ENCODE results near the gene KIF26A.

Gene KIF26A
- 0 to 0.71 (median 0.31) reads per million in 4 donors for total RNA-seq

DNA sequence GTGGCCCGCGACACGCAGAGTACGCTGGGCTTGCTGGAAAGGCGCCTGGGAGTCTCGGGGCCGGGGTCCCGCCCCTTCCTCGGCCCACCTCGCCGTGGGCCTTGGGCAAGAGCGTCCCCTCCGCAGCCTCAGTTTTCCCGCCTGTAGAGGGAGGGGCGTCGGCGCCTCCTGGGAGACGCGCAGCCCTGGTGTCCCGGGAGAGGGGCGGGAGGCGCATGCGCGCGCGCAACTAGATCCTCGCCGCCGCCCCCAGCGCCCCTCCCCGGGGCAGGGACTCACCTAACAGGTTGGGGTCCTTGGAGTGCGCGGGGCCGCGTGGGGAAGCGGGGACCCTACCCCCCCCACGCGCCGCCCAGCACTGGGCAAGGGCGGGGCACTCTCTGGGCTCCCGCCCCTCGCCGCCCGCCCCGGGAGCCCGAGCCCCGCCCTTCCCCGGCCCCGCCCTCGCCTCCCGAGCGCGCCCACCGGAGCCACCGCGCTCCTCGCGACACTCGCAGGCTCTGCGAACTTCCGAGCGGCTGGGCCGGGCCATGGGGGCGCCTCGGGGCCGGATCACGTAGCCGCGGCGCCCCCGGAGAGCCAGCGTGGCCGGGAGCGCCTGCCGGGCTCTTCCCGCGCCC lies at the start of gene KIF26A:
KIF26A (plus strand) TSS at position 490 of the 620 bp plus-strand sequence. CDS start 136 bp downstream, outside the sequence.
- peak in 2 of 5 donors; percentile 8 to 9 for DNase-seq

DNA sequence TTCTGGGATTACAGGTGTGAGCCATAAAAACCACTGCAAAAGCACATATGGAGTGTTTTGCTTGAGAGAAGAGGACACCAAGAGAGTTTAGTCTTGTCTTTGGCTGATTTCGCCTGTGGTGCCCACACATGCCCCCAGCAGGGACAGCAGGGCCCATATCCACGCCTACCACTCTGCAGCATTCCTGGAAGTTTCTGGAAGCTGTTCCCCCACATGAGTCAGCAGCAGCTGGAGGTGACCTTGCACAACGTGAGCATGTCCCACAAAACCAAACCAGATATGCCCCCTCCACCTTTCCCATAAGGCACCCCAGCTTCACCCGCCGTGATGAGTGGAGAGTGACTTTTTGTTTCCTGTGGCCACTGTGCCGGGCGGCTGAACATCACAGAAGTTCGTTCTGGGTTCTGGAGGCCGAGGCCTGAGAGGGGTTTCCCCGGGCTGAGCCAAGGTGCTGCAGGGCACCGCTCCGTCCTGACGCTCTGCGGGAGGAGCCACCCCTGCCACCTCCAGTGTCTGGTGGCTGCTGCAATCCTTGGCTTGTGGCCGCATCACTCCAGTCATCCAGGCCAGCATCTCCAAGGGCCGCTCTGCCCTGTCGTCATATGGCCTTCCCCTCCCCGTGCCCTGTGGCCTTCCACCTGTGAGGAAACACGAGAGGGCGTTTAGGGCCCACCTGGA lies 48.2 kb upstream of the KIF26A start:
- DNase-seq, result no peak

DNA sequence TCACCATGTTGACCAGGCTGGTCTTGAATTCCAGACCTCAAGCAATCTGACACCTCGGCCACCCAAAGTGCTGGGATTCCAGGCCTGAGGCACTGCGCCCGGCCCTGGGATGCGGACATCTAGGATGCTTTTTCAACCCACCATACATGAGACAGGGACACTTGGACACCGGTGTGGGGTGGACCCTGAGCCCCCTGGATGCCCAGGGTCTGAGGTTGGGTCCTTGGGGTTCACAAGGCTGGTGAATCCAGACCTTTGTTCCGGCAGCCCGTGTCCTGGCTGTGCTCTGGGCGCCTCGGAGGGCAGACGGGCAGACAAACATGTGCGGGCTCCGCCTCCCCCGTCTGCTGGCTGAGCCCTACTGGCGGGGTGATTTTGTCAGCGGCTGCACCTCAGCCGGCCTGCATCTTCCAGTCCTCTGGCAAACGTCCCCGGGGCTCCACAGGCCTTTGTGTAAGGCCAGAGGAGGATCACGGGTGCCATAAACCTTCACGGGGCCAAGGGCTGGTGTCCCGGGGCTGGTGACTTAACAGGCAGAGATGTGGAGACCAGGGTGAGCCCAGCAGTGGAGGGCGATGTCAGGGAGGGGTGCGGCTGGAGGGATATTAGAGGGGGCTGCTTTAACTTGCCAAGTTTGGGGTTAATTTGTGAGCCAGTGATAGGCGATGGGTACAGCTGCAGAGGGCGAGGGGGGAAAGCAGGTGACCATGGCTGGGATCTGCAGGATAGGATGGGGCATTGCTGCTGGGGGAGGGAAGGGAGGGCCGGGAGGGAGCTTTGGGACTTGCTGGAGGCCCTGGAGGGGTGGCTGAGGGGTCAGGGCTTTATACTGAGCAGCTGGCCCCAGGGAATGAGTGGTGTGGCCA lies 47.1 kb upstream of the KIF26A start:
- peak in 1 of 5 donors; percentile 4 for DNase-seq

DNA sequence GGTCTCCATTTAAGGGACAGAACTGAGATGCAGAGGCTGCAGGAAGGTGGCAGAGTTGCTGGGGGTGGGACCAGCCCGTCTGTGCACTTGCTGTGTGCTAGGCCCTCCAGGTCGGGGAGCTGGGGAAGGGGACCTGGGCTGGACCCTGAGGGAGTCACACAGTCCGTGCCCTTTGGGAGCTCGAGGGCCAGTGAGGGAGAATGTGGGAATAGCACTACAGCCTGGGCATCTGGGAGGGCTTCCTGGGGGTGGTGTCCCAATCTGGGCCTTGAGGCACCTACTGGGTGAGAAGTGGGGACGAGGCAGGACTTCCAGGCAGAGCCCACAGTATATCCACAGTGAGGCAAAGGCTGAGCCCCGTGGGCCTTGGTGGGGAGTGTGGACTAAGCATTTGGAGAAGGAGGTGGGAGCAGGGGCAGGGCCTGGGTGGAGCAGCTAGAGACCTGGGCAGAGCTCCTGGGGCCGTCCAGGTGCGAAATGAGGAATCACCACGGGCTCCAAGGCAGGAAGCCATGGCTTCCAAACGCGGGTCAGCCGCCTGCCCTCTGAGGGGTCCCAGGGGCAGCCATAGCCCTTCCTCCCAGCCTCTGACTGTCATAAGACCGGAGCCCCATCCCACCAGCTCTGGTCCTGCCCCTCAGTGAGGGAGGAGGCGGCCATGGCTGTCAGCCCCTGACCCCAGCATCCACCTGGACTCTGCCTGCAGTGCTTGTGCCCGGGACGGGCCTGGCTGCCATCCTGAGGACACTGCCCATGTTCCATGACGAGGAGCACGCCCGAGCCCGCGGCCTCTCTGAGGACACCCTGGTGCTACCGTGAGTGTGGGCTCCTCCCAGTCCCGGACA lies 46.2 kb upstream of the KIF26A start:
- DNase-seq, result peak in 1 of 5 donors; percentile 4

DNA sequence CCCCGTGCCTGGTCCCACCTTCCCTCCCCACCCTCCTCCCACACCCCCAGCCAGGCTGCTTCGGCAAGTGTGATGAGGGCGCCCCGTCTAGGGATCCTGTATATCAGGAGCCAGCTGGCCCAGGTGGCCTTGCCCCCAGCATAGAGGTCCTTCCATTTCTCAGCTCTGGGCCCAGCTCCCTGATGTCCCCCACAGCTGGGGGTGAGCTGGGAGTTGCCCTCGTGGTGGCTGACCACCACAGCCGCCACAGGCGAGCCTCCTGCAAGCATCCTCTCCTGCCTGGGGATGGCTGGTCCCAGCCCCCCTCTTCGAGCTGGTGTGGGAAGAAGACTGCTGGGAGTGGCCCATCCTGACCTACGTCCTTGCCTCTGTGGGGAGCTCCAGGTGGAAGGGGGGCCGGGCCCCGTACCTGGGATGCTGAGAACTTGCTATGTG lies 45.4 kb upstream of the KIF26A start:
- DNase-seq, result peak in 1 of 5 donors; percentile 6

DNA sequence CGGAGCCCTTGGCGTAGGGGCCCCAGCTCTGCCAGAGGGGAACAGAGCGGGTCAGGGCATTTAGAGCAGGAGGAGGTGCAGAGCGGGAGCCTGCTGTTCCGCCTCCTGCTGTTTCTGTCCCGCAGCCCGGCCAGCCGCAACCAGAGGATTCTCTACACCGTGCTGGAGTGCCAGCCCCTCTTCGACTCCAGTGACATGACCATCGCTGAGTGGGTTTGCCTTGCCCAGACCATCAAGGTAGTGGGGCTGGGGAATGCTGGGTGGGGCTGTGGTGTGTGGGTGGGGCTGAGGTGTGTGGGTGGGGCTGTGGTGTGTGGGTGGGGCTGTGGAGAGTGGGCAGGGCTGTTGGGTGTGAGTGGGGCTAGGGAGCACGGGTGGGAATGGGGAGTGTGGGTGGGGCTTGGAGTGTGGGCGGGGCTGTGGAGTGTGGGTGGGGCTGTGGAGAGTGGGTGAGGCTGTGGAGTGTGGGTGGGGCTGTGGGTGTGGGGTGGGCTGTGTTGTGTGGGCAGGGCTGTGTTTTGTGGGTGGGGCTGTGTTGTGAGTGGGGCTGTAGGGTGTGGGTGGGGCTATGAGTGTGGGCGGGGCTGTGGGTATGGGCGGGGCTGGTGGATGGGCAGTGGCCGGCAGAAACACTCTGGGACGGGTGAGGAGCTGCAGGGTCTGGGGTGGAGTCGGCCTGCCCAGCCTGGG lies 44.9 kb upstream of the KIF26A start:
- DNase-seq, result peak in 2 of 5 donors; percentile 1 to 8

DNA sequence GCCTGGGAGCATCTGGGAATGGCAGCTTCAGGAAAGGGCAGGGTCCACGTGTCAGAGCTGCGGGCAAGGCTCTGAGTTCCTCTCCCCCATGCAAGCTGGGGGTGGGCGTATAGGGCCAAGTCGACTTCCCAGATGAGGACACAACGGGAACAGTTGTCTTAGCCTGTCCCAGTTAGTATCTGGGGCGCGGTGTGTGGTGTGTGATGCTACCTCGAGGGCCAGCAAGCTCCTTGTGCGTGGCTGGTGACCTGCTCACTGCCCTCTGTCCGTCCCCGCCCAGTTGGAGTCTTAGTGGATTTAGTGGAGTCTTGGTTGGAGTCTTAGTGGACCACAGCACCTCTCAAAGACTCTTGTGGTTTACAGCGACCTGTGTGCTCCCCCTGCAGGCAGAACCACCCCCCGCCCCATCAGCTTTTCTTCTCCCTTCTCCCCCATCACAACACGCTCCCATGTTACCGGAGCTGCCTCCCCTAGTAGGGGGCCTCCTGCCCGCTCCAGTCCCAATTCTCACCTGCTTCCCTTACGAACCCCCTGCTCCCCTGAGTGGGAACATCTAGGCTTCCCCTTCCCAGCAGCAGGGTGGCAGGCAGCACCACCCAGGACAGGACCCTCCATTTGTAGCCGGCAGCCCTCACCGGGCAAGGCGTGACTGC lies 44.2 kb upstream of the KIF26A start:
- peak in 1 of 5 donors; percentile 4 for DNase-seq

DNA sequence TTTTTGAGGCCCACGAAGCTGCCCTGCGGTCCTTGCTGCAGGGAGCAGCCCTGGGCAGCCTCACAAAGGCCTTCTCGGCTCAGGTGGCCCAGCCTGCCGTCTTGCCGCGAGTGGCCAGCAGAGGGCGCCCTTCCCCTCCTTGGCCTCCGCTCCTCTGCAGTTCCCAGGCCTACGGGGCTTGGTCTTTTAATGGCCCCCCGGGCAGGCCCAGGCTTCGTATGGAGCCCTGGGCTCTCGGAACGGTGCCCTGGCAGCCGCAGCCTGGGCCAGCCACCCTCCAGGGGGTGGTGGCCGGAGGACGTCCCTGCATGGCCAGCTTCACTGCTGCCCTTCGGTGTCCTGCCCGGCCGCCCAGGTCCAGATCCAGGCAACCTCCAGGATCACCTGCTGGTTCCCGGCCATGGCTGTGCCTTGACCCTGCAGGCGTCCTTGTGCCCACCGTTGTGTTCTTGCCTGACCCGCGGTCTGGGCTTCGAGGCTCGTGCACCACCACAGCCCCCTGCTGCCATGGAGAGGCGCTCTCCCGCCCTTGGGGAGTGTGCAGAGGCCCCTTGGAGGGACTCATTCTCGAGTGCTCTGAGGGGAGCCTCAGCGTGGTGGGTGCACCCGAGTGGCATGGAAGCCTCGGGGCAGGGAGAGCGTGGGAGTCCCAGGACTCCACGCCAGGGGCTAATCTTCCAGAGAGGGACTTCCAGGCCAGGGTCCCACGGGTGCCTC lies 43.5 kb upstream of the KIF26A start:
- DNase-seq, result peak; percentile 51 to 74 (median 56)

DNA sequence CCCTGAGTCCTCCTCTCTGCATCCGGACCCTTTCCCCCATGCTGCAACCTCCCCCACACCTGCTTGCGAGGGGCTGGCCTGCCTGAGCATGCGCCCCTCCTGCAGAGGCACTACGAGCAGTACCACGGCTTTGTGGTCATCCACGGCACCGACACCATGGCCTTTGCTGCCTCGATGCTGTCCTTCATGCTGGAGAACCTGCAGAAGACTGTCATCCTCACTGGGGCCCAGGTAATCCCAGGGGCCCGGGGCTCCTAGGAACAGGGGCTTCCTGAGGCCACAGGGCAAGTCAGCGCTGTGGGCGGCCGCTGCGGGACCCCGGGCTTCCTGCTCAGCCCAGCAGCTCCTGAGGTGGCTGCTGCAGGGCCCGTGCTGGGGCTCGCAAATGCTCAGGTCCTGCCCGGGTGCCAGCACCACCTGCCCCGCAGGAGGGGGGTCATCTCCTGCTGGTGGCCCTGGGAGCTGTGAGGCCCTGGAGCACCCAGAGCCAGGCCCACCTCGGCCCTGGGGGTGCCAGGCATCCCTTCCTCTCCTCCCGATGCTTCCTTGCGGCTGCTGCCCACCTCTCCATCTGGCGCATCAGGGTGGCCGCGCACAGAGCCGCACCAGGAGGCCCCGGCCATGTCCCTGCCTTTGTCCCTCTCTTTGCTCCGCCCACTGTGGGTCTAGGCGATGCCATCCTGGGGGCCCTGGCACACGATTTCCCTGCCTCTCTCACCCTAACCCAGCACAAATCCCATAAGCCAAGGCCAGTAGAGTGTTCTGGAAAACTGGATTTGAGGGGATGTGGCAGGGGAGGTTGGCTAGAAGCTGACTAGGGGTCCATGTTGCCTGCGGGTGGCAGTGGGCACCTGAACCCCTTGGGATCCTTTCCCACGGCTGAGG lies 42.7 kb upstream of the KIF26A start:
- DNase-seq, result peak in 1 of 5 donors; percentile 6

DNA sequence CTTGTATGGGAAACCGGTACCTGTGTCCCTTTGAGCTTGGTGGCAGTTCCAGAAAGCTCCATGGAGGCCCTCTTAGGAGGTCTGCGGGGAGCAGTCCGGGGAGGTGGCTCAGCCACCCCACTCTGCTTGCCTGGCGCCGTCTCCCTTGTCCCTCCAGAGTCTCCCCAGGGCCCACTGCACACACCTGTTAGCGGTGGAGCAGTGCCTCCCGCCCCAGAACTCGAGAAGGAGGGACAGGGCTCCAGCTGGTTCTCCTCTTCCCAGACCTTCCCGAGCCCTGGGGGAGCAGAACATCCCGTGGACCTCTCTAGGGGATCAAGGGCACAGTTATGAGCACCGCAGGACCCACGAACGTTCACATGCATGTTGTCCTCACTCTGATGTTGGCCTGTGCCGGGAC lies 42.1 kb upstream of the KIF26A start:
- DNase-seq, result no peak

DNA sequence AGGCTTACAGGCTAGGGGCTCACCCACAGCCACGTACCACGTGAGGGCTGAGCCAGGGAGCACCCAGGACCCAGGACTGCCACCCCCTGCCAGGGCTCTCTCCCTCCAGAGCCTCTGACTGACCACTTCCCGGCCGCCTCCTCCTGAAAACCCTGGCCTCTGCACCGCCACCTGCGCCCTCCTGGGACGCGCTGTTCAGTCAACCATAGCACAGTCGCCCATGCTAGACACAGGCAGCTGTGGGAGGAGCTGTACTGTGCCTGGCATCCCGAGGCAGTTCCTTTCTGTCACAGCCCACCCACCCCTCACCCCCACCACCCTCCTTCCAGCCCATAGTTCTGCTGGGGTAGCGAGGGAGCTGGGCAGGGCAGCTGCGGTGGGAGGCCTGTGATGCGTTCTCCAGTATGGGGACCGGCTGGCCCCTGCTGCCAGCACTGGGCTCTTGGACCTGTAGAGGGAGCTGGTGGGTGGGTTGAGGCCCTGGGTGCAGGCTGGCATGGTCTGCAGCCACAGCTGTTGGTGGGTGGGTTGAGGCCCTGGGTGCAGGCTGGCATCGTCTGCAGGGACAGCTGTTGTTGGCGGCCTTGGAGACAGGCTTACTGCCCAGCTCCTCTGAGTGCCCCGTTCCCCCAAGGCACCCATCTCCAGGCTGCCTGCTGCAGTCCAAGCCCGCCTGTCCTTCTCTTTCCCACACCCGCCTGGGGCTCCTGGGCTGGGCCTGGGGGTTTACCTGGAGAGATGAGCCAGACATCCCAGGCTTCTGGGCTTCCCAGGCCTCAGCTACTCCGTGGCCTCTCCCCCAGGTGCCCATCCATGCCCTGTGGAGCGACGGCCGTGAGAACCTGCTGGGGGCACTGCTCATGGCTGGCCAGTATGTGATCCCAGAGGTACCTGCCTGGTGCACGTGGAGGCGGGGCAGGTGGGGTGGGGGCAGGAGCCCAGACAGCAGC lies 41.4 kb upstream of the KIF26A start:
- no peak for DNase-seq

DNA sequence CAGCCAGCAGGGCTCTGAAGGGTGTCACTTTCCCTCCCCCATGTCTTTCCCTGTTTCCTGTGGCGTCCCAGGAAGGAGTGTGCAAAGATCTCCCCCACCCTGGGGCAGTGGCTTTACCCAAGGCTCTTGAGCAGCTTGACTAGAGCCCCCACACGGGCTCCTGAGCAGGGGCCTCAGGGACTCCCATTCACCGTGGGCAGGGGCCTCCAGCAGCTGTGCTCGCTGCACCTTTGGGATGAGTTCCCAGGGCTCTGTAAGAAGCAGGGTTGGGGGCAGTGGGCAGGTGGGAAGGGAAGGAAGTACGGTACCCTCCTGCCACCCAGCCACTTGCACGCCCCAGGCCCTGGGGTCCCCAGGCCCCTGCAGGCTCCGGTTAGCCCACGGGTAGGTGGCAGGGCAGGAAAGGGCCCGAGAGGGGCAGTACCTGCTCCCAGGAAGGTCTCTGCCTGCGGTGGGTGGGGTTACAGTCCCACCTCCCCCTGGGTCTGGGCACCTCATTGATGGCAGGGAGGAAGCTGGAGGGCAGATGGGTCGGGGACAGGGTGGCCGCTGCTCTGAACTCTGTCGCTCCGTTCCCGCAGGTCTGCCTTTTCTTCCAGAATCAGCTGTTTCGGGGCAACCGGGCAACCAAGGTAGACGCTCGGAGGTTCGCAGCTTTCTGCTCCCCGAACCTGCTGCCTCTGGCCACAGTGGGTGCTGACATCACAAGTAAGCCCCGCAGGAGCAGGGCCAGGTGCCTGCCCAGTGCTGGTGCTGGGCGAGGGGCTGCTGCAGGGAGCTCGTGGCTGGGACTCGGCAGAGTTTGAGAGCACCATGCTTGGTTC lies 39.9 kb upstream of the KIF26A start:
- no peak for DNase-seq

DNA sequence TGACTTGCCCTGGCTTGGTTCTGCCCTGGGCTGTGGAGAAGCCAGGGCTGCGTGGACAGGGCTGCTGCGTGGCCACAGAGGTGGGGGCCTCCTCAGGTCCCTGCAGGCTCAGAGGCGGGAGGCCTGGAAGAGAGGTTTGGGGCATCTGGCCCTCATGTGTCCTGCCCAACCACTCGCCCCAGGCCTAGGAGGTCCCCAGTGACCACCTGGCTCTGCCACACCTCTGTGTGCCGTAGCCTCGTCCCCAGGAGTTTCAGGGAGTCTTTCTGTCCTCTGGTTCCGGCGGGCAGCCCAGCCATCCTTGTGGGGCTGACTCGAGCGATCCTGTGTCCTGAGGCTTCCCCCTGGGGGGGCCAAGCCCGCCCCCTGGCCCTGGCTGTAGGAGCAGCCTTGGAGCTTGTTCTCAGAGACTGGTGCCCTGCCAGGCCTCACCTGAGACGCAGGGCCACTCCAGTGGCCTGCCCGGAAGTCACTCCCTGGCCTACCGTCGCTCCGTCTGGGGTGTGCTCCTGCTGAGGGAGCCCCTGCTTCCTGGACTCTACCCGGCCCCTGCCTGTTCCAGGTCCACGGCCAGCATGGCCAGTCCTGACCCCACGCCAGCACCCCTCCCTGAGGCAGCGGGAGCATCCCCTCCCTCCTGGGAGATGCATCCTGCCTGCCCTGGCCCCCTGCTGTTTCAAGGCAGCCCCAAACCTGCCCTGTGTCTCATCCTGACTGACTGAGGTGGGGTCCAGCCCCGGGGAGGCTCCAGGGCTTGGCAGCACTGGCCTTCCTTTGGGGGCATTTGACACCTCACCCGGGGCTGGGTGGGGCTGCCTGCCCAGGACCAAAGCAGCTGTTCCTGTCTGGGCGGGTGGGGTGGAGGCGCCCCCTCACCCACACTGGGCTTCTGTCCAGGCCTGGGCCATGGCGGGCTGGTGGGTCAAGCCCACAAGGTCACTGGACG lies 39.0 kb upstream of the KIF26A start:
- DNase-seq, result no peak

DNA sequence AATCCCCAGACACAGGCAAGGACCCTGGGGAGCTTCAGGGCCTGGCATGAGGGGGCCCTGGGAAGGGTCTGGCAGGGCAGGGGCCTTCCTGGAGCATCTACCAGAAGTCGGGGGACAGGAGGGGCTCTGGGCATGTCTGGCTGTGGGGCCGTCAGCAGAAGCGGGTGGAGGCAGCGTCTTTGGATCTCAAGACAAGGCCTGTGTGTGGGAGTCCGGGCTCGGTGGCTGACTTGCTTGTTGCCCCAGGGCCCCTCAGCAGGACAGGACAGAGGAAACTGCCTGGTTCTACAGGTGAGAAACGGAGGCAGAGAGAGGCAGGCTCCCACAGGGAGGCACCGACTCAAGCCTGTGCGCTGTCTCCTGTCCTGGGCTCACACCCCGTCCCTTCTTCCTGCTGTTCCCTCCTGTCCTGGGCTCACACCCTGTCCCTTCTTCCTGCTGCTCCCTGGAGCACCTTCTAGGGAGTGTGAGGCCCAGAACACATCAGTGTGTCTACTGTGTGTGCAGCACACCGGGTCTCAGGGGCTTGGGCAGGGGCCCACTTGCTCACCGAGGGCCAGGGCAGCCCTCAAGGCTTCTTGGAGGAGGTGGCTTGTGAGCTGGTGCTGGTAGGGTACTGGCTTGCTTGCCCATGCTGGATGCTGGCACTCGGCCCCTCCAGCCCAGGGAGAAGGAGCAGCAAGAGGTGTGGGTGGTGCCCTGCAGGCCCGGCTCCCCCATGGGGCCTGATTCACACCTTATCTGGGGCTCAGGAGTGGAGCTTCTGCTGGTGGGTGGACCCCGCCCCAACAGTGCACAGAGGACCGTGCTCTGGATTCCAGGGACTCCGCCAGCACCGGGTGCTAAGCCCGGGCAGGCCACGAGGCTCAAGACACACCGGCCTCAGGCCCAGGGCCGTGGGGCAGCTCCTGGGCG lies 38.0 kb upstream of the KIF26A start:
- DNase-seq, result no peak

DNA sequence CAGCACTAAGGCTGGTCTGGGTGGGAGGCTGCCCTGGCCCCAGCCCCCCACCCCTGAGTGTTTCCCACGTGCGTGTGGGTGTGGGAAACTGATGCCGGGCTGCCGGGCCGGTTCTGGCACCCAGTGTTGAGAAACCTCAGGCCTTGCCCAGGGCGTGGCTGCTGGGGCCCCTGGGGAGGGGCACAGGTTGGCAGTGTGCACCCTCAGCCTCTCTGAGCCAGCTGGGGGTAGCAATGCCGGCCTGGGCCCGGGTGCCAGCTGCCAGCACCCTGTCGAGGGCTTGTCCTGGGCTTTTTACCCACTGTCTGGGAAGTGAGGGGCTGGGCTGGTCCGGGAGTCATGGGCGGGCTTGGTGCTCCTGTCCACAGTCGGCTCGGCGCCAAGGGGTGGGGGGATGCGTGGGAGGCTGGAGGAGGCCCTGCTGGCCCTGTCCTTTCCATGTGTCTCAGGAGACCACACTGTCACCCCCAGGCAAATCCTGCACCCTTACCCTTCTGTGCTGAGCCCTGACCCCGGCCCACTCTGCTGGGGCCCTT lies 37.2 kb upstream of the KIF26A start:
- no peak for DNase-seq
